ENCODE measurements around the gene NDEL1. TPM values are rescaled to one million over a fixed set of nuclear protein-coding genes. Genes with fewer than 3 reads are reported as not detected.

The NDEL1 gene
- total and polyA plus RNA-seq, 9 of the 15 experiments (the other 6 are each of a cell fraction or from before 2014, with no cell fraction given): 0.86 to 30.5 (median 22.7) TPM

DNA sequence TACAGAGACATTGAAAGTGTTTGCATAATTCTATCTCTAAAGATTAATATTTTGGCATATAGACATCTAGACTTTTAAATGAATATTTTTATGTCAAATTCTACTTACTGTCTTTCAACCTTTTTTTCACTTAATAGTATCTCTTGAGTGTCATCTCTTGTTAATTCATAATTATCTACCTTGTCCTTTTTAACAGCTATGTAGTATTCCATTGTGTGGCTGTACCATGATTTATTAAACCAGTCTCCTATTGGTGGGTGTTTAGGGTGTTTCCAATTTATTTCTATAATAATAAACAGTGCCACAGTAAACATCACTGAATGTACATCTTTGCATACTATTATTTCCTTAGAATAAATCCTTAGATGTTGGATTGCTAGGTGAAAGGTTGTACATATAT, 21.7 kb upstream of the NDEL1 start:
- Histone ChIP-seq H4K20me1 (replicated peaks; ENCODE audit: control insufficient read depth, insufficient read depth, low read length) (no peaks in the 10 kb centered on the region), H3K27me3 (ENCODE audit: control insufficient read depth in 2 of 2, insufficient read depth in 2 of 2, low read length in 2 of 2) (no peaks in the 10 kb centered on the region), H3K4me1 (replicated peaks in 1 of 2; ENCODE audit: control insufficient read depth in 2 of 2, insufficient read depth in 2 of 2, low read length in 2 of 2) (peaks cover 3 to 19% of the 10 kb centered on the region in 2 experiments; a peak in 3 of 5 replicates), H2AFZ (ENCODE audit: low read depth, low read length) (no peak overlapping the region), H3K9me1 (ENCODE audit: control insufficient read depth, insufficient read depth, low read length) (no peaks in the 10 kb centered on the region), H3K9me3 (replicated peaks; ENCODE audit: control insufficient read depth, insufficient read depth, low read depth, low read length) (no peaks in the 10 kb centered on the region), H3K27ac (ENCODE audit: extremely low read depth, low read depth, low read length) (no peak overlapping the region), H3K9ac (ENCODE audit: insufficient read depth in 1 of 2, low read depth in 2 of 2, low read length in 2 of 2) (no peak overlapping the region), H3K79me2 (ENCODE audit: control insufficient read depth, insufficient read depth, low read length) (no peaks in the 10 kb centered on the region), H3K4me3 (no peak overlapping the region), H3K36me3 (ENCODE audit: control insufficient read depth, insufficient read depth, low read length) (no peaks in the 10 kb centered on the region), H3K4me2 (ENCODE audit: insufficient read depth, low read length) (no peak overlapping the region)
- in situ Hi-C loops (cut with MboI): no loop called here
- TF ChIP-seq POLR3G (IDR thresholded peaks at IDR 0.05; ENCODE audit: extremely low read depth, insufficient read length, insufficient replicate concordance) (no peak), DMBX1 (CRISPR knock-in tag; IDR thresholded peaks at IDR 0.05; ENCODE audit: borderline replicate concordance) (no peak), ZNF146 (CRISPR knock-in tag; IDR thresholded peaks at IDR 0.05; ENCODE audit: unreplicated experiment) (peak; percentile 64), SREBF1 (IDR thresholded peaks at IDR 0.05; ENCODE audit: borderline replicate concordance, low read depth, low read length) (no peak), TCF3 (CRISPR knock-in tag; IDR thresholded peaks at IDR 0.05) (no peak), MCM2 (IDR thresholded peaks at IDR 0.05; ENCODE audit: low read depth) (no peak), HCFC1 (IDR thresholded peaks at IDR 0.05; ENCODE audit: low read depth, low read length) (no peak), CCNT2 (IDR thresholded peaks at IDR 0.05; ENCODE audit: borderline replicate concordance, extremely low read depth, insufficient read length, low read depth, low read length) (no peak), RBM25 (IDR thresholded peaks at IDR 0.05; ENCODE audit: low read depth, low read length, severe bottlenecking) (peak; percentile 45)
- POLR2A ChIA-PET: no interaction called here
- no TSS peak for BruUV-seq (replicated peaks)
- no peak for DNase-seq (ENCODE audit: extremely low read depth in 1 of 4, low spot score in 3 of 4)
- CTCF ChIA-PET (ENCODE audit: low intra/inter-chr PET ratio): no interaction called here
- intact Hi-C loops (cut with micrococcal nuclease): loop anchor here (10.0 kb wide), 1 partner anchor 331 kb away; the partner anchor contains the start of gene CCDC42
- ATAC-seq: no peak
- FAIRE-seq: no peak

All from K562 (cell line).